GM23248 (cell line): ENCODE data around the gene TBC1D14.

Experiments
- EZH2 ChIP-seq: fragments of 200-600 bp; sonication (generic); IDR thresholded peaks from 2 replicates; pipeline ENCODE4 v1.6.1; 2018; ENCODE audit warnings: antibody characterized with exemption, mild to moderate bottlenecking; ENCODE audit not compliant: insufficient read depth, poor library complexity, severe bottlenecking
- EZH2phosphoT487 ChIP-seq: fragments of 200-600 bp; sonication (generic); IDR thresholded peaks from 2 replicates; pipeline ENCODE4 v1.6.1; 2018; ENCODE audit warnings: antibody characterized with exemption, moderate library complexity, mild to moderate bottlenecking, low read depth; ENCODE audit not compliant: insufficient read depth

GRCh38 chr4:6896035-6896434, 13.6 kb upstream of the TBC1D14 start:
- TF ChIP-seq EZH2 (no peak), EZH2phosphoT487 (no peak)
